Measurements from ENCODE around the gene DBNL.

DBNL gene

GRCh38 chr7:44107116-44107960 lies 62.8 kb downstream of the DBNL start:
- Histone ChIP-seq H3K4me3 (ENCODE audit: low read length) (no peak overlapping the region), H3K9me3 (ENCODE audit: insufficient read depth, low read length) (no peaks in the 10 kb centered on the region), H3K4me2 (ENCODE audit: low read length) (no peak overlapping the region), H3K27ac (ENCODE audit: low read length) (no peak overlapping the region), H4K20me1 (ENCODE audit: insufficient read depth, low read length) (no peaks in the 10 kb centered on the region), H3K27me3 (ENCODE audit: low read depth, low read length) (no peaks in the 10 kb centered on the region), H2AFZ (ENCODE audit: low read depth, low read length) (no peak overlapping the region), H3K4me1 (ENCODE audit: low read length) (0 out of 2 replicates have a peak, but pooled peaks cover 5% of the 10 kb centered on the region), H3K9ac (ENCODE audit: low read length) (no peak overlapping the region), H3K79me2 (ENCODE audit: low read length) (no peaks in the 10 kb centered on the region), H3K36me3 (replicated peaks; ENCODE audit: low read depth, low read length) (no peaks in the 10 kb centered on the region)
- TF ChIP-seq EZH2phosphoT487 (IDR thresholded peaks at IDR 0.05; ENCODE audit: low read depth) (no peak), CTCF (IDR thresholded peaks at IDR 0.05; ENCODE audit: low read depth, low read length) (no peak)

GRCh38 chr7:44107961-44108767 lies 63.7 kb downstream of the DBNL start:
- no peak overlapping the region for H3K9ac ChIP-seq (ENCODE audit: low read length)
- 0 out of 2 replicates have a peak, but pooled peaks cover 5% of the 10 kb centered on the region for H3K4me1 ChIP-seq (ENCODE audit: low read length)
- no peaks in the 10 kb centered on the region for H3K27me3 ChIP-seq (ENCODE audit: low read depth, low read length)

GRCh38 chr7:44108768-44109750 lies 64.6 kb downstream of the DBNL start:
- peaks cover under 1% of the 10 kb centered on the region for H3K36me3 ChIP-seq (replicated peaks; ENCODE audit: low read depth, low read length)
- H3K4me2 ChIP-seq (ENCODE audit: low read length): no peak overlapping the region

More at GRCh38 chr7:44107961-44108767, 63.7 kb downstream of the DBNL start:
- no peak overlapping the region for H3K4me3 ChIP-seq (ENCODE audit: low read length)
- no peaks in the 10 kb centered on the region for H3K79me2 ChIP-seq (ENCODE audit: low read length)
- H4K20me1 ChIP-seq (ENCODE audit: insufficient read depth, low read length): no peaks in the 10 kb centered on the region
- H3K9me3 ChIP-seq (ENCODE audit: insufficient read depth, low read length): no peaks in the 10 kb centered on the region
- no peaks in the 10 kb centered on the region for H3K36me3 ChIP-seq (replicated peaks; ENCODE audit: low read depth, low read length)
- H3K27ac ChIP-seq (ENCODE audit: low read length): no peak overlapping the region
- H3K4me2 ChIP-seq (ENCODE audit: low read length): no peak overlapping the region
- H2AFZ ChIP-seq (ENCODE audit: low read depth, low read length): no peak overlapping the region
- TF ChIP-seq EZH2phosphoT487 (IDR thresholded peaks at IDR 0.05; ENCODE audit: low read depth): no peak
- TF ChIP-seq CTCF (IDR thresholded peaks at IDR 0.05; ENCODE audit: low read depth, low read length): no peak

More at GRCh38 chr7:44108768-44109750, 64.6 kb downstream of the DBNL start:
- Histone ChIP-seq H3K4me1 (ENCODE audit: low read length) (0 out of 2 replicates have a peak, but pooled peaks cover 5% of the 10 kb centered on the region), H3K4me3 (ENCODE audit: low read length) (no peak overlapping the region), H3K79me2 (ENCODE audit: low read length) (no peaks in the 10 kb centered on the region), H3K27me3 (ENCODE audit: low read depth, low read length) (no peaks in the 10 kb centered on the region), H2AFZ (ENCODE audit: low read depth, low read length) (no peak overlapping the region), H4K20me1 (ENCODE audit: insufficient read depth, low read length) (no peaks in the 10 kb centered on the region), H3K9ac (ENCODE audit: low read length) (no peak overlapping the region), H3K9me3 (ENCODE audit: insufficient read depth, low read length) (no peaks in the 10 kb centered on the region), H3K27ac (ENCODE audit: low read length) (no peak overlapping the region)
- TF ChIP-seq CTCF (IDR thresholded peaks at IDR 0.05; ENCODE audit: low read depth, low read length): no peak
- TF ChIP-seq EZH2phosphoT487 (IDR thresholded peaks at IDR 0.05; ENCODE audit: low read depth): no peak

Data from OCI-LY3 (cell line).